Measurements from ENCODE around the gene PDE9A. TPM values are rescaled to one million over a fixed set of nuclear protein-coding genes. Genes with fewer than 3 reads are reported as not detected.
A peak's percentile ranks its signal among the peaks of the same experiment; 100 is the strongest.
"Not testable (repeated sequence)": the region's sequence is repeated elsewhere in the genome, so short reads cannot be mapped to it uniquely, and the experiment has no call there.

Gene PDE9A
- total and polyA plus RNA-seq, 2 experiments from 2014 or later = 14.3 to 19.6 TPM

DNA sequence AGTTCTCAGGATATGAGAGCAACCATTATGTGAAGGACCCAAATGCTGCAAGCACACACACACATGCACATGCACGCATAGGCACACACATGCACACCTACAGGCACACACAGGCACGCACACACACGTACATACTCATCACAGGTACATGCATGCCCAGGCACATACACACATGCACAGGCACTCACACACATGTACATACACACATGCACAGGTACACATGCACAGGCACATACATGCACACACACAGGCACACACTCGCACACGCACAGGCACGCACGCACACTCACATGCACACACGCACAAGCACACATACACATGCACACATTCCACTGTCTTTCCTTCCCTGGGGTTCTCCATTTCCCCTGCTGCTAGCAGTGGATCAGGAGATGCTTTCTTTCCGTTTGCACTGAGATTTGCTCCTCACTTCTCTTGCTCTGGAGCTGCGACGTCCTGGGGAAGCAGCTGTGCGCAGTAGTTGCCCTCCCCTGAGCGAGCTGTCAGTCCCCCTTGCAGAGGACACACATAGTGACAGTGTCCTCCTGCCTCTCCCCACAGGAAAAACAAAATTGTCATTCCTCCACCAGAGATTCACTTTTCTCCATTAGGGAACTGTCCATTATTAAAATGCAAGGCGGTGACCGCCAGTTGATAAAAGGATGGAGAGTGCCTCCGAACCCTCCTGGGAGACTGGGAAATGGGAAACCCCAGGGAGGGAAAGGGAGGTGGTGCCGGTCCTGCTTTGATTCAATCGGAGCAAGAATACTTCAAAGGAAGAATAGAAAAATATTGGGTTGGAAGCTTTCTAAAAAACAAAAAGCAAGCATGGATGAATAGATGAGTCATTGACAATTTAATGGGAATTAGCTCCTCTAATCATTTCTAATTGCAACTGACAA is 156.4 kb downstream of the PDE9A start:
- no peak for DNase-seq (ENCODE audit: low spot score)
- TF ChIP-seq, protein P1, sequence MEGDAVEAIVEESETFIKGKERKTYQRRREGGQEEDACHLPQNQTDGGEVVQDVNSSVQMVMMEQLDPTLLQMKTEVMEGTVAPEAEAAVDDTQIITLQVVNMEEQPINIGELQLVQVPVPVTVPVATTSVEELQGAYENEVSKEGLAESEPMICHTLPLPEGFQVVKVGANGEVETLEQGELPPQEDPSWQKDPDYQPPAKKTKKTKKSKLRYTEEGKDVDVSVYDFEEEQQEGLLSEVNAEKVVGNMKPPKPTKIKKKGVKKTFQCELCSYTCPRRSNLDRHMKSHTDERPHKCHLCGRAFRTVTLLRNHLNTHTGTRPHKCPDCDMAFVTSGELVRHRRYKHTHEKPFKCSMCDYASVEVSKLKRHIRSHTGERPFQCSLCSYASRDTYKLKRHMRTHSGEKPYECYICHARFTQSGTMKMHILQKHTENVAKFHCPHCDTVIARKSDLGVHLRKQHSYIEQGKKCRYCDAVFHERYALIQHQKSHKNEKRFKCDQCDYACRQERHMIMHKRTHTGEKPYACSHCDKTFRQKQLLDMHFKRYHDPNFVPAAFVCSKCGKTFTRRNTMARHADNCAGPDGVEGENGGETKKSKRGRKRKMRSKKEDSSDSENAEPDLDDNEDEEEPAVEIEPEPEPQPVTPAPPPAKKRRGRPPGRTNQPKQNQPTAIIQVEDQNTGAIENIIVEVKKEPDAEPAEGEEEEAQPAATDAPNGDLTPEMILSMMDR (IDR thresholded peaks at IDR 0.05; ENCODE audit: poor library complexity) = no peak
- TF ChIP-seq EZH2phosphoT487 (IDR thresholded peaks at IDR 0.05; ENCODE audit: low read depth, severe bottlenecking, unreplicated experiment) (no peak), EZH2 (IDR thresholded peaks at IDR 0.05; ENCODE audit: borderline replicate concordance) (no peak)
- no peaks in the 10 kb centered on the region for H3K36me3 ChIP-seq (replicated peaks; ENCODE audit: insufficient read depth, low read depth)
- no peak overlapping the region for H3K4me2 ChIP-seq
- H3K4me3 ChIP-seq = no peak overlapping the region
- H3K27ac ChIP-seq = no peak overlapping the region
- H3K27me3 ChIP-seq = no peaks in the 10 kb centered on the region
- H4K20me1 ChIP-seq (ENCODE audit: insufficient read depth, poor library complexity, severe bottlenecking) = no peaks in the 10 kb centered on the region
- no peak overlapping the region for H2AFZ ChIP-seq
- H3K79me2 ChIP-seq = no peaks in the 10 kb centered on the region
- WGBS (ENCODE audit: low lambda C conversion rate, missing lambda C conversion rate) = 76% methylated on average over 18 of the region's 18 CpGs
- H3K9me3 ChIP-seq (ENCODE audit: low read depth) = no peaks in the 10 kb centered on the region
- H3K4me1 ChIP-seq (ENCODE audit: insufficient read depth) = peaks cover 5% of the 10 kb centered on the region
- H3K9me2 ChIP-seq (replicated peaks; ENCODE audit: insufficient read depth) = no peaks in the 10 kb centered on the region

DNA sequence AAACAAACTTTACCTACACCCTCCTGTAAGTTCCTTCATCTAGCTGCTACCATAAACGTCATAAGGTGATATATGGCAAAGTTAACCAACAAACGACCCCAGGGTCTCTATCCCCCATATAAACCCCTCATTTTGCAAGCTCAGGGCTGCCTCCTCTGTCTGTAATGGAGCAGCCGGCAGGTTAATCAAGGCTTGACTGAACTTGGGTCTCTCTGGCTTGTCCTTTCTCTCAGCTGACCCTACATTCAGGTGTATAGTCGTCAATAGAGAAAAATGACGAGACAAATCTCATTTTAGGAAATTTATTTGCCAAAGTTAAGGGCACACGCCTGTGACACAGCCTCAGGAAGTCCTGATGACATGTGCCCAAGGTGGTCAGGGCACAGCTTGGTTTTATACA is 158.5 kb downstream of the PDE9A start:
- Histone ChIP-seq H3K79me2 (no peaks in the 10 kb centered on the region), H3K9me2 (replicated peaks; ENCODE audit: insufficient read depth) (no peaks in the 10 kb centered on the region), H2AFZ (no peak overlapping the region), H3K4me3 (no peak overlapping the region), H3K36me3 (replicated peaks; ENCODE audit: insufficient read depth, low read depth) (no peaks in the 10 kb centered on the region), H3K27ac (peak overlapping the region; percentile 59), H3K27me3 (no peaks in the 10 kb centered on the region), H3K4me1 (ENCODE audit: insufficient read depth) (peaks cover 5% of the 10 kb centered on the region), H4K20me1 (ENCODE audit: insufficient read depth, poor library complexity, severe bottlenecking) (no peaks in the 10 kb centered on the region), H3K9me3 (ENCODE audit: low read depth) (no peaks in the 10 kb centered on the region), H3K4me2 (no peak overlapping the region)
- TF ChIP-seq, protein P1 (IDR thresholded peaks at IDR 0.05; ENCODE audit: poor library complexity) = no peak
- TF ChIP-seq EZH2phosphoT487 (IDR thresholded peaks at IDR 0.05; ENCODE audit: low read depth, severe bottlenecking, unreplicated experiment) (no peak), EZH2 (IDR thresholded peaks at IDR 0.05; ENCODE audit: borderline replicate concordance) (no peak)
- no peak for DNase-seq (ENCODE audit: low spot score)
- WGBS (ENCODE audit: low lambda C conversion rate, missing lambda C conversion rate) = 49% methylated on average over 6 of the region's 6 CpGs

DNA sequence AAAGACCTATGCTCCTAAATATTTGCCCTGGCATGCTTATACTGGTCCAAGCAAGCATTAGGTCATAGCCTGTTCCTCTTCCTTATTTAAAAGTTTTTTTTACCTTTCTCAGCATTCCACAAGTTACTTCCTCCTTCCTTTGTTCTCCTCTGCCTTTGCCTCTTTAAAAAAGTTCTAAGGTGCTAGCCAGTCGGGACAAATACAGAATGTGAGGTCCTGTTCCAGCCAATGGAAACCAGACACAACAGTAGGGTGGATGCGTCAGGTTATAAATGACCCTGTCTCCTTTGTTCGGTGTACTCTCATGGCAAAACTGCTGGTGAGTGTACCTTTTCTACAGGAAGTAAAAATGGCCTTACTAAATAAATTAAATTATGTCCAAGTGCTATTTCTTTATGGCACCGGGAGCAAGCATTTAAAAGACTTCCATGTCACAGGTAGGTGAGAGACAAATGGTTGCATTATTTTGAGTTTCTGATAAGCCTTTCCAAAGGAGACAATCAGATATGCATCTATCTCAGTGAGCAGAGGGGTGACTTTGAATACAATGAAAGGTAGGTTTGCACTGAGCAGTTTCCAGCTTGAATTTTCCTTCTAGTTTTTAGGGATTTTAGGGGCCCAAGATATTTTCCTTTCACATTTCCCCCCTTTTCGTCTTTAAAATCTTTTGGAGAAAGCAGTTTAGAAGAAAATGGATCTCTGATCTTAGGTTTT is 159.3 kb downstream of the PDE9A start:
- H3K9me3 ChIP-seq (ENCODE audit: low read depth); H3K9me2 ChIP-seq (replicated peaks; ENCODE audit: insufficient read depth); H3K4me3 ChIP-seq; H3K36me3 ChIP-seq (replicated peaks; ENCODE audit: insufficient read depth, low read depth); H3K4me2 ChIP-seq; H4K20me1 ChIP-seq (ENCODE audit: insufficient read depth, poor library complexity, severe bottlenecking); H3K4me1 ChIP-seq (ENCODE audit: insufficient read depth); DNase-seq (ENCODE audit: low spot score); H2AFZ ChIP-seq; H3K79me2 ChIP-seq; H3K27me3 ChIP-seq: not testable (repeated sequence)
- WGBS (ENCODE audit: low lambda C conversion rate, missing lambda C conversion rate) = 62% methylated on average over 5 of the region's 5 CpGs
- H3K27ac ChIP-seq = peak overlapping the region; percentile 59

DNA sequence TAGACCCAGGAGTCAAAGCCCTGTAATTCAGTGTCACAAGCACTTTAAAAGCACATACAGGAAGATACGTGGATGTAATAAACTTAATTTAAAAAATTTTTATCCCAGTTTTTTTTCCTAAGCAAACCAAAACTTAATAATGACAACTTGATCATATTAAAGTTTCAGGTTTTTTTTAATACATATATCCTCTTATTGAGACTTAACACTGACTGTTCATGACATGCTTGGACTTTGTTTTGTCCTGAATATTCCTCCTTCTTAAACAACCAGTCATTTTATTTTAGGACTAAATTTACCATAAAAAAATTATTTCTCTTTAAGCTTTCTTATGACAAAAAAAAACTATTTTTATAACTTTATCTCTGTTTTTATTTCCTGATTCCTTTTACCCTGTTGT is 161.8 kb downstream of the PDE9A start:
- H4K20me1 ChIP-seq (ENCODE audit: insufficient read depth, poor library complexity, severe bottlenecking) = no peaks in the 10 kb centered on the region
- no peak overlapping the region for H3K4me3 ChIP-seq
- no peaks in the 10 kb centered on the region for H3K79me2 ChIP-seq
- H3K9me3 ChIP-seq (ENCODE audit: low read depth) = no peaks in the 10 kb centered on the region
- no peak overlapping the region for H3K4me2 ChIP-seq
- H3K27me3 ChIP-seq = no peaks in the 10 kb centered on the region
- 64% methylated on average over 1 of the region's 1 CpG for WGBS (ENCODE audit: low lambda C conversion rate, missing lambda C conversion rate)
- no peak for TF ChIP-seq EZH2phosphoT487 (IDR thresholded peaks at IDR 0.05; ENCODE audit: low read depth, severe bottlenecking, unreplicated experiment)
- TF ChIP-seq, protein P1 (IDR thresholded peaks at IDR 0.05; ENCODE audit: poor library complexity) = no peak
- no peaks in the 10 kb centered on the region for H3K4me1 ChIP-seq (ENCODE audit: insufficient read depth)
- H3K36me3 ChIP-seq (replicated peaks; ENCODE audit: insufficient read depth, low read depth) = no peaks in the 10 kb centered on the region
- no peaks in the 10 kb centered on the region for H3K9me2 ChIP-seq (replicated peaks; ENCODE audit: insufficient read depth)
- no peak for DNase-seq (ENCODE audit: low spot score)
- H3K27ac ChIP-seq = no peak overlapping the region
- no peak overlapping the region for H2AFZ ChIP-seq
